PC-9 (cell line): ENCODE data around the gene RBP5.

Source experiments
- CTCF ChIP-seq: fragments of 200-600 bp; sonication (generic); conservative IDR thresholded peaks from 2 replicates; pipeline ENCODE4 v1.6.1; 2017; ENCODE audit warnings: mixed run types, antibody characterized with exemption, mild to moderate bottlenecking, moderate library complexity
- EZH2 ChIP-seq: fragments of 200-600 bp; sonication (generic); IDR thresholded peaks from 2 replicates; pipeline ENCODE4 v1.8.0; 2017; ENCODE audit warnings: antibody characterized with exemption, low read depth

- TF ChIP-seq CTCF (no peak), EZH2 (no peak)
Measured at GRCh38 chr12:7143564-7143963, 14.9 kb upstream of the RBP5 start.
